T-cell (primary cell): Measurements from ENCODE around the gene SMIM20. TPM values are rescaled to one million over a fixed set of nuclear protein-coding genes. Genes with fewer than 3 reads are reported as not detected.

Experiments used
- ATAC-seq, 4 experiments: fragments of 200-7000 bp in 3 of 4; fragments of 150-1000 bp in 1 of 4; cut with Tn5 transposase; replicated peaks in 1 of 4; 1 replicate in 3 of 4; 2 replicates in 1 of 4; pipeline ENCODE4 v1.10.0; 2021; ENCODE audit warnings: moderate library complexity in 3 of 4, mild to moderate bottlenecking in 2 of 4, moderate number of reproducible peaks in 1 of 4
- CTCF ChIA-PET, 2 donors: fragments of 300-600 bp; sonication (Branson Sonifier 250); formaldehyde crosslinking; loops; one replicate each; lab custom pipeline; 2022; ENCODE audit warnings: antibody characterized with exemption in 2 of 2; lab: Charles Lee
- POLR2A ChIA-PET, 2 donors: fragments of 300-600 bp; sonication (Branson Sonifier 250); formaldehyde crosslinking; loops; one replicate each; lab custom pipeline; 2022; ENCODE audit warnings: antibody characterized with exemption in 2 of 2; lab: Charles Lee
- DNase-seq, 35 experiments: peaks; one replicate each; pipeline versions ENCODE4 v3.0.0 to v3.0.0-alpha.2; 2013 to 2023
- H3K27ac ChIP-seq: one replicate; pipeline ENCODE4 v1.5.1; 2013; ENCODE audit warnings: low read length
- H3K27me3 ChIP-seq, 2 experiments: replicated peaks in 1 of 2; 1 replicate in 1 of 2; 2 replicates in 1 of 2; pipeline versions ENCODE4 v1.6.1 to v1.7.0; 2013; ENCODE audit warnings: low read length in 1 of 2, mixed read lengths in 1 of 2; ENCODE audit not compliant: control insufficient read depth in 2 of 2, insufficient read depth in 2 of 2; ENCODE audit errors: extremely low read depth in 1 of 2
- H3K36me3 ChIP-seq, 2 donors: 1 replicate in 1 of 2; 2 replicates in 1 of 2; pipeline versions ENCODE4 v1.6.1 to v1.7.0; 2013; ENCODE audit warnings: low read length in 1 of 2; ENCODE audit not compliant: control insufficient read depth in 2 of 2, insufficient read depth in 1 of 2; ENCODE audit errors: extremely low read depth in 1 of 2
- H3K4me1 ChIP-seq, 2 experiments: 1 replicate in 1 of 2; 2 replicates in 1 of 2; pipeline versions ENCODE4 v1.6.1 to v1.7.0; 2013; ENCODE audit warnings: low read length in 2 of 2, mixed read lengths in 1 of 2; ENCODE audit not compliant: insufficient read depth in 2 of 2, control insufficient read depth in 1 of 2; ENCODE audit errors: extremely low read depth in 1 of 2
- H3K4me3 ChIP-seq, 2 donors: 1 replicate in 1 of 2; 2 replicates in 1 of 2; pipeline versions ENCODE4 v1.5.1 to v1.7.0; 2013; ENCODE audit warnings: mild to moderate bottlenecking in 2 of 2, low read length in 1 of 2, moderate library complexity in 1 of 2; ENCODE audit not compliant: control insufficient read depth in 1 of 2; ENCODE audit errors: extremely low read depth in 1 of 2
- H3K9me3 ChIP-seq: 2 replicates; pipeline ENCODE4 v1.7.0; 2013
- H3K27ac Mint-ChIP-seq, 2 donors: one replicate each; pipeline ENCODE4 v1.8.0; 2020 to 2021; ENCODE audit warnings: mild to moderate bottlenecking in 2 of 2, mixed read lengths in 2 of 2
- H3K27me3 Mint-ChIP-seq, 2 donors: one replicate each; pipeline ENCODE4 v1.8.0; 2021 to 2022; ENCODE audit warnings: mixed read lengths in 2 of 2
- H3K36me3 Mint-ChIP-seq: one replicate; pipeline ENCODE4 v1.8.0; 2021; ENCODE audit warnings: mixed read lengths
- H3K4me1 Mint-ChIP-seq, 3 donors: one replicate each; pipeline ENCODE4 v1.8.0; 2020 to 2022; ENCODE audit warnings: mixed read lengths in 3 of 3, mild to moderate bottlenecking in 1 of 3
- H3K4me3 Mint-ChIP-seq, 3 donors: one replicate each; pipeline ENCODE4 v1.8.0; 2020 to 2022; ENCODE audit warnings: mild to moderate bottlenecking in 3 of 3, mixed read lengths in 3 of 3, moderate library complexity in 3 of 3
- H3K9me3 Mint-ChIP-seq, 3 donors: one replicate each; pipeline ENCODE4 v1.8.0; 2020 to 2022; ENCODE audit warnings: mixed read lengths in 3 of 3
- WGBS: methylation state at CpG from one replicate; pipeline ENCODE4 v1.1.5; 2013; ENCODE audit warnings: missing lambda C conversion rate; ENCODE audit not compliant: insufficient coverage; 5-methylcytosine and 5-hydroxymethylcytosine counted together
- total RNA-seq, 35 experiments: library from RNA in 6 of 35; stranded (reverse) in 6 of 35; fragments of 120-200 nt in 1 of 35; gene quantifications; one replicate each; pipeline versions ENCODE4 v1.2.1 to v1.2.4 and lab custom pipeline; 2013 to 2026

SMIM20 gene
- total RNA-seq, 5 donors from 2014 or later (not counting 1 experiment from before 2014, with no cell fraction given) = 13.1 to 19.1 (median 16.0) TPM

DNA sequence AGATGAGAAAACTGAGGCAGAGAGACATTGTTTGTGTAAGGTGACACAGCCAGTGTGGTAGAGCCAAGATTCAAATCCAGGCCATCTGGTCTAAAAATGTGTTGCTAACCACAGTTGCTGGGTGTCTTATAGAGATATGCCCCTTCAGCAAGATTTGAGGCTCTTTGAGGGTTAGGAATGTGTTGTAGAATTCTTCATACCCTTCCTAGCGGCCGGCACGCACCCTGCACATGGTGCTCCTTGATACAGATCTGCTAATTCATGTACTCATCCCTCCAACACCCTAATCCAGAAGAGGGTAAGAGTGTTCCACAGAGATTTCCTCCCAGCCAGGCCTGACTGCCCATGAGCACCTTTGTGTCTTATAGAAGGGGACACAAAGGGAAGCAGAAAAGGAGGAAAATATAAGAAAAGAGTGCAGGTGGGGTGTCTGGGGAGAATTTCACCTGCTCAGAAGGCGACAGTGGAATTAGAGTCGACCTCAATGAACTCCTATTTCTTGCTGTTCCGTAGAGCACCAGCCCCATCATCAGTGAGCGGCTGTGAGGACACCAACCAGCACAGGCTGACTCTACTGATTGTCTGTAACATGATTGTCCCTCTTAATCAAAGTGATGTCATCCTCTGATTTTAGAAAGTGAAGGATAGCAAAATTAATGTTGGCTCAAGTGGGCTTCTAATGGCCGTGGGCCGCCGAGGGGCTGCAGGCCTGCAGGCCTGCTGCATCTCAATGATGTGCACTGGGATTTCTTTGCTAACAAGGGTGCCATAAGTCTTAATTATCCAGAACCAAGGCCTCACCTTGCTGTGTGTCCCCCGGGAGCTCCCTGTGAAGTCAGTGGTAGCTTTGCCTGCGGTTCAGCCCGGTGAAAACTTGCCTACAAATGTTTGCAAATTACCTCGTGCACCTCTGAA, 24.2 kb upstream of the SMIM20 start:
- Mint-ChIP-seq H3K27ac (no peak overlapping the region), H3K9me3 (no peaks in the 10 kb centered on the region), H3K36me3 (no peaks in the 10 kb centered on the region), H3K27me3 (peaks cover 0 to 4% of the 10 kb centered on the region in 2 donors), H3K4me3 (no peak overlapping the region), H3K4me1 (no peaks in the 10 kb centered on the region)
- H3K4me1 ChIP-seq = no peaks in the 10 kb centered on the region
- H3K9me3 ChIP-seq = no peaks in the 10 kb centered on the region
- H3K36me3 ChIP-seq = no peaks in the 10 kb centered on the region
- 95% methylated on average over 7 of the region's 14 CpGs for WGBS
- DNase-seq = no peak
- H3K27ac ChIP-seq = no peak overlapping the region
- CTCF ChIA-PET = no interaction called here
- POLR2A ChIA-PET = no interaction called here
- H3K27me3 ChIP-seq = no peaks in the 10 kb centered on the region
- H3K4me3 ChIP-seq = no peak overlapping the region
- no peak for ATAC-seq

DNA sequence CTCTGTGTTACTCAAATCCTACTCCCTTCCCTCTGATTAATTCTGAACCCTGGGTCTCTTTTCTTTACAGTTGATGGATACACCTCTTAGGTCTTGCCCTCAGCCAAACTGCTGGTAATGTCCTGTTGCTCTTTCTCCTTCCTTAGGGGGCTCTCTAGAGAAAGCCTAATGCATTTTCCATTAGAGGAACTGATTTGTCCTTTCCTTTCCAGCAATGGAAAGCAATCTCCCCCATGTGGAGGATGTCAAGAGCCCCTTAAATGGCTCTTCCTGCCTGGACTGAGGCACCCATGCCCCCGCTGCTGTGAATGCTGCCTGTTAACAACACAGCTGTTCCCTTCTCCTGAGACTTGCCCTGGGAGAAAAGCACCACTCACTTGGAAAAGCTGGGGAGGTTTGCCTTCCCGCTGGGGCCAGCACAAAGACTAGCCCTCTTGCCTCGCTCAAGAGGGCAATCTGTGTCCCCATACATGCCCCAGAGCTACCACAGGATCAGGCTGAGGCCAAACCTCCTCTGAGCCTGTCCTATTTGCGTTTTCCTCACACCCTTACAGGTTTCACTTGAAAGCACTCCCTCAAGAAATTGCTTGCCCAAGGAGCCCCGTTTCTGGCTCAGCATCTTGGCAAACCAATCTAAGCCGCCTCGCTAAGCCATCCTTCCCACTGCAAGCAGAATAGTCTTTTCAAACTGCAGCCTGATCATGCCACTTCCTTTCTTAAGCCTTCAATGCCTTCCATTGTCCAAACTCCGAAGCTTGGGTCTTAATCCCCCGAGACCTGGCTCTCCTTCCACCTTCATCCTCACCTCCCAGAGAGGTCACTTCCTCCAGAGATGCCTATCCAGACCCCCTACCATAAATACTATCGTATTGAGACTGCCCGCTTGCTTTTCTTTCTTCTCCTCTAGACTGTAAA, 23.2 kb upstream of the SMIM20 start:
- Histone ChIP-seq H3K36me3 (no peaks in the 10 kb centered on the region), H3K27ac (no peak overlapping the region), H3K4me1 (no peaks in the 10 kb centered on the region), H3K9me3 (no peaks in the 10 kb centered on the region), H3K4me3 (no peak overlapping the region), H3K27me3 (no peaks in the 10 kb centered on the region)
- H3K9me3 Mint-ChIP-seq = no peaks in the 10 kb centered on the region
- DNase-seq (no peak), ATAC-seq (no peak)
- H3K4me3 Mint-ChIP-seq = no peak overlapping the region
- 87% methylated on average over 9 of the region's 11 CpGs for WGBS
- ChIA-PET CTCF (no interaction called here), POLR2A (no interaction called here)
- H3K4me1 Mint-ChIP-seq = no peaks in the 10 kb centered on the region
- H3K27ac Mint-ChIP-seq = no peak overlapping the region
- peaks cover 0 to 7% of the 10 kb centered on the region in 2 donors for H3K27me3 Mint-ChIP-seq
- no peaks in the 10 kb centered on the region for H3K36me3 Mint-ChIP-seq

DNA sequence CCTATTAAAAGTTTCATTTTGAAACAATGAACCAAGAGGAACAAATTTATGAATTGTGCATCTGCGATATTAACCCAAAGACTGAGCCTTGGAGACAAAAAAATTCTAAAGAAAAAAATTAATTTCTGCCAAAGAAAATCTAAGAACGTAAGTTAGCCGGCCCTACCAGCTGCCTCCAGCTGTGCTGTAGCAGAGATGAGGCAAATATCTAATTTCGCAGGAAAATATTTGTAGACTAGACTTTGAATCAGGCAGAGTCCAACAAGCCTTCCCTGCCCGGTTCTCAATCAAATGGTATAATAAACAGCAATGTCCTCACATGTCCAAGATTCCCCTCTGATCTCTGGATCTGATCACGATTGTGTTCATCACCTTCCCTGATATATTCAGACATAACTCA, 21.2 kb upstream of the SMIM20 start:
- no peaks in the 10 kb centered on the region for H3K27me3 ChIP-seq
- Mint-ChIP-seq H3K4me3 (no peak overlapping the region), H3K27me3 (peaks cover 0 to 4% of the 10 kb centered on the region in 2 donors), H3K9me3 (no peaks in the 10 kb centered on the region), H3K4me1 (no peaks in the 10 kb centered on the region), H3K27ac (no peak overlapping the region), H3K36me3 (no peaks in the 10 kb centered on the region)
- 93% methylated on average over 5 of the region's 6 CpGs for WGBS
- H3K27ac ChIP-seq = no peak overlapping the region
- H3K4me1 ChIP-seq = no peaks in the 10 kb centered on the region
- ATAC-seq = no peak
- DNase-seq = no peak
- no peaks in the 10 kb centered on the region for H3K36me3 ChIP-seq
- no peak overlapping the region for H3K4me3 ChIP-seq
- POLR2A ChIA-PET = no interaction called here
- CTCF ChIA-PET = no interaction called here
- H3K9me3 ChIP-seq = no peaks in the 10 kb centered on the region

DNA sequence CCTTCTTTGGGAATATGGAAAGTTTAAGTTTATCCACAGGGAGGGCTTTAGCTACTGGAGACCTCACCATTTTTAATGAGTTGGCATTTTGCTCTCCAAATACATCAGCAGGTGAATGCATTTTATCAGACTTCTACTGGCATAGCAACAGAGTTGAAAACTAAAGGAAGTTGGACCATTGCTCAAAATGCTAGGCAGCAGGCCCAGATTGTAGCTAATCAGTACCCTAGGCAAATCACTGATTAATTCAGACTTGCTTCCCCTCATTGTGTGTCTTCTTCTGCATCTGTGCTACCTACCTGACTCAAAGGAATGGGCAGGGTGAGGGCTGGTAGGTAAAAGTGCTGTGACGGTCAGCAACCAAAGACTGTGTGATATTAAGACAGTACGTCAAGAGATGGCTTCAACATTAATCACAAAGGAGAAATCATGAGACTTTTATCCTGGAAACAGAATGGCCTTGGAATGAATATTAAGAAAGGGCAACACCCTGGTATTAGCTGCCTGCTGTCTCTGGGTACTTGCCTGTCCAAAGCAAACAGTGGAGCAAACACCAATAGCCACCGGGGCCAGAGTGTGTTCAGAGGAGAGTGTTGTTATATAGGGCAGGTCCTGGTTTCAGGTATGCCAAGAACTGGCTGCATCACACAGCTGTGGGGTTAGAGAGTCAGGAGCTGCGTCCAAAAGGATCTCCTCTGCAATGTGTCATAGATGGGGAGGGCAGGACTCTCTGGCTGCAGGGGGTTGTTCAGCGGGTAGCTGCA, 17.1 kb upstream of the SMIM20 start:
- H3K9me3 Mint-ChIP-seq = no peaks in the 10 kb centered on the region
- no peaks in the 10 kb centered on the region for H3K36me3 ChIP-seq
- POLR2A ChIA-PET = interaction anchor here (0.6 to 0.7 kb wide), 2 partner anchors 21 to 635 kb away, joined by 3 to 4 read pairs; no protein-coding TSS in a partner anchor
- CTCF ChIA-PET = interaction anchor here in 1 of 2 donors (0.7 kb wide), 1 partner anchor 1070 kb away, joined by 5 read pairs; no protein-coding TSS in a partner anchor
- H3K36me3 Mint-ChIP-seq = no peaks in the 10 kb centered on the region
- no peaks in the 10 kb centered on the region for H3K4me1 ChIP-seq
- no peak overlapping the region for H3K27ac ChIP-seq
- no peak for ATAC-seq
- DNase-seq = no peak
- no peaks in the 10 kb centered on the region for H3K9me3 ChIP-seq
- H3K4me3 ChIP-seq = no peak overlapping the region
- peaks cover 0 to 3% of the 10 kb centered on the region in 2 experiments for H3K27me3 ChIP-seq
- no peaks in the 10 kb centered on the region for H3K4me1 Mint-ChIP-seq
- no peak overlapping the region for H3K27ac Mint-ChIP-seq
- WGBS = 83% methylated on average over 2 of the region's 5 CpGs
- H3K4me3 Mint-ChIP-seq = no peak overlapping the region
- peaks cover 0 to 4% of the 10 kb centered on the region in 2 donors for H3K27me3 Mint-ChIP-seq

- no peak for ATAC-seq
- H3K4me1 Mint-ChIP-seq = peaks cover 0 to 3% (median 0%) of the 10 kb centered on the region in 3 donors
Observed at GRCh38 chr4:25900310-25900709, 13.7 kb upstream of the SMIM20 start.

More at GRCh38 chr4:25900310-25900709, 13.7 kb upstream of the SMIM20 start:
- no peaks in the 10 kb centered on the region for H3K4me1 ChIP-seq
- ChIA-PET CTCF (no interaction called here), POLR2A (interaction anchor here in 1 of 2 donors (0.7 kb wide), 1 partner anchor 12 kb away, joined by 3 read pairs; no protein-coding TSS in a partner anchor)
- Mint-ChIP-seq H3K27ac (no peak overlapping the region), H3K36me3 (no peaks in the 10 kb centered on the region), H3K4me3 (no peak overlapping the region), H3K27me3 (no peaks in the 10 kb centered on the region), H3K9me3 (no peaks in the 10 kb centered on the region)
- no CpG with 5 or more reads among the region's 1 CpG for WGBS
- H3K27me3 ChIP-seq = peaks cover 0 to 3% of the 10 kb centered on the region in 2 experiments
- H3K4me3 ChIP-seq = no peak overlapping the region
- no peaks in the 10 kb centered on the region for H3K9me3 ChIP-seq
- no peak overlapping the region for H3K27ac ChIP-seq
- no peaks in the 10 kb centered on the region for H3K36me3 ChIP-seq
- no peak for DNase-seq
